ENCODE results near the gene GPATCH4. TPM values are rescaled to one million over a fixed set of nuclear protein-coding genes. Genes with fewer than 3 reads are reported as not detected.

Gene GPATCH4
- total RNA-seq, 1 experiment from 2014 or later = 71.7 TPM

DNA sequence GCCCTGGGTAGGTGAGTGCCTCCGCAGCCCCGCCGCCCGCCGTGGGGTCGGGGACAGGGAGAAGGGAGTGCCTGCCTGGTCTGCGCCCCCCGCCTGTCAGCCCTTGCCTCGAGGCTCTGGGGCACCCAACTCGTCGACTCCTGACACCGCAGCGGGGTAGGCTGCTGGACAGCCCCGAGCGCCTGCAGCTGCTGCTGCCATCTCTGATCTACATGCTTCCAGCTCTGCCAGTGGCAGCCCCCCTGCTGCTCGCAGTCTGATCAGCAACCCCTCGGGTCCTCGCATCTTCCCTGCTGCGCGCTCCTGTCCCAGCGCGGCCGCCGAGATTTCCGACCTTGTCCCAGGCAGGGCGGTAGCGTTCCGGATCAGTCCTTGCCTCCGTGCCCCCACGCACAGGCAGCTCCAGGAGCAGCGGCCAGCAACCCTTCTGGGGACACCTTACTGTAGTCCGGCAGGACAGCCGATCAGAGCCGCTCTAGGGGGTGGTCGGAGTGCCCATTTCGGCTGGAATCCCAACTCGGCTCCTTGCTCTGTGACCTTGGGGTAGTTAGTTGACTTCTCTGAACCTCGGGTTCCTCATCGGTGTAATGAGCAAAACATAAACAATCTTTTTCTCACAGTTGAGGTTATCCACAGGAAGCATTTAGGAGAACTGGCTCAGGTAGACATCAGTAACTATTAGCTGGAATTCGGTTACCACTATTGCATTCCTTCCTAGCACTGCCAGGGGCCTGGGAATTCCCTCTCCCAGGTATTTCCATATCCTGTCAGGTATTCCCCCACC lies 41.2 kb upstream of the GPATCH4 start:
- Histone ChIP-seq H3K4me2 (ENCODE audit: insufficient read depth, insufficient read length, low read length) (peak overlapping the region; percentile 92), H4K5ac (ENCODE audit: insufficient read length, low read depth, low read length) (no peak overlapping the region), H4K91ac (ENCODE audit: insufficient read length, low read depth, low read length) (no peak overlapping the region), H4K20me1 (ENCODE audit: control insufficient read depth, insufficient read depth, insufficient read length) (no peaks in the 10 kb centered on the region), H3K4ac (ENCODE audit: low read depth, low read length) (no peak overlapping the region), H3K9me3 (ENCODE audit: control insufficient read depth, low read depth, low read length) (no peaks in the 10 kb centered on the region), H4K8ac (replicated peaks; ENCODE audit: insufficient read length, low read depth, low read length) (no peak overlapping the region), H3K23me2 (ENCODE audit: insufficient read length, low read depth, low read length, poor library complexity, severe bottlenecking) (peaks cover 11% of the 10 kb centered on the region), H3T11ph (ENCODE audit: low read length) (no peak overlapping the region), H3K14ac (ENCODE audit: insufficient read depth, low read length) (no peak overlapping the region), H3K4me1 (ENCODE audit: insufficient read depth, low read length) (peaks cover 4% of the 10 kb centered on the region; the same call in 1 of the 2 replicates), H3K79me2 (ENCODE audit: insufficient read depth, low read length) (no peaks in the 10 kb centered on the region), H3K23ac (ENCODE audit: insufficient read length, low read depth, low read length) (no peak overlapping the region), H2AFZ (ENCODE audit: low read length) (no peak overlapping the region), H3K9ac (ENCODE audit: extremely low read depth, insufficient read length, low read length) (no peak overlapping the region), H2BK120ac (ENCODE audit: low read depth, low read length, poor library complexity, severe bottlenecking) (no peak overlapping the region), H2BK12ac (ENCODE audit: insufficient read length, low read depth, low read length) (no peak overlapping the region), H3K18ac (ENCODE audit: insufficient read length, low read depth, low read length) (no peak overlapping the region), H3K56ac (ENCODE audit: insufficient read length, low read depth, low read length) (no peak overlapping the region), H2BK15ac (ENCODE audit: low read depth, low read length) (no peak overlapping the region), H2AK5ac (ENCODE audit: insufficient read length, low read length) (no peak overlapping the region), H3K27me3 (ENCODE audit: insufficient read depth, low read length) (peaks cover 10% of the 10 kb centered on the region; the same call in 1 of the 2 replicates), H2BK20ac (ENCODE audit: low read depth, low read length, poor library complexity, severe bottlenecking) (no peak overlapping the region), H3K27ac (ENCODE audit: insufficient read length, low read depth, low read length) (no peak overlapping the region), H3K79me1 (ENCODE audit: insufficient read depth, low read depth, low read length, poor library complexity, severe bottlenecking) (no peaks in the 10 kb centered on the region), H2BK5ac (ENCODE audit: insufficient read length, low read length) (no peak overlapping the region)
- Mint-ChIP-seq H3K4me3 (peak overlapping the region; percentile 51 to 82), H3K27ac (no peak overlapping the region), H3K27me3 (ENCODE audit: low read depth) (peaks cover 94% of the 10 kb centered on the region), H3K36me3 (ENCODE audit: insufficient read depth in 1 of 3, low read depth in 3 of 3) (no peaks in the 10 kb centered on the region), H3K4me1 (peaks cover 24 to 28% of the 10 kb centered on the region in 2 experiments), H3K9me3 (no peaks in the 10 kb centered on the region; a peak in 1 of 5 replicates)
- WGBS (ENCODE audit: extremely low coverage, insufficient read length, low lambda C conversion rate) = no CpG with 5 or more reads among the region's 40 CpGs
- DNase-seq = peak; percentile 57
- TF ChIP-seq, protein P1, sequence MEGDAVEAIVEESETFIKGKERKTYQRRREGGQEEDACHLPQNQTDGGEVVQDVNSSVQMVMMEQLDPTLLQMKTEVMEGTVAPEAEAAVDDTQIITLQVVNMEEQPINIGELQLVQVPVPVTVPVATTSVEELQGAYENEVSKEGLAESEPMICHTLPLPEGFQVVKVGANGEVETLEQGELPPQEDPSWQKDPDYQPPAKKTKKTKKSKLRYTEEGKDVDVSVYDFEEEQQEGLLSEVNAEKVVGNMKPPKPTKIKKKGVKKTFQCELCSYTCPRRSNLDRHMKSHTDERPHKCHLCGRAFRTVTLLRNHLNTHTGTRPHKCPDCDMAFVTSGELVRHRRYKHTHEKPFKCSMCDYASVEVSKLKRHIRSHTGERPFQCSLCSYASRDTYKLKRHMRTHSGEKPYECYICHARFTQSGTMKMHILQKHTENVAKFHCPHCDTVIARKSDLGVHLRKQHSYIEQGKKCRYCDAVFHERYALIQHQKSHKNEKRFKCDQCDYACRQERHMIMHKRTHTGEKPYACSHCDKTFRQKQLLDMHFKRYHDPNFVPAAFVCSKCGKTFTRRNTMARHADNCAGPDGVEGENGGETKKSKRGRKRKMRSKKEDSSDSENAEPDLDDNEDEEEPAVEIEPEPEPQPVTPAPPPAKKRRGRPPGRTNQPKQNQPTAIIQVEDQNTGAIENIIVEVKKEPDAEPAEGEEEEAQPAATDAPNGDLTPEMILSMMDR (conservative IDR thresholded peaks at IDR 0.05) = no peak
